ENCODE results near the gene MAST2.
"Not testable (repeated sequence)": the region's sequence is repeated elsewhere in the genome, so short reads cannot be mapped to it uniquely, and the experiment has no call there.

DNA sequence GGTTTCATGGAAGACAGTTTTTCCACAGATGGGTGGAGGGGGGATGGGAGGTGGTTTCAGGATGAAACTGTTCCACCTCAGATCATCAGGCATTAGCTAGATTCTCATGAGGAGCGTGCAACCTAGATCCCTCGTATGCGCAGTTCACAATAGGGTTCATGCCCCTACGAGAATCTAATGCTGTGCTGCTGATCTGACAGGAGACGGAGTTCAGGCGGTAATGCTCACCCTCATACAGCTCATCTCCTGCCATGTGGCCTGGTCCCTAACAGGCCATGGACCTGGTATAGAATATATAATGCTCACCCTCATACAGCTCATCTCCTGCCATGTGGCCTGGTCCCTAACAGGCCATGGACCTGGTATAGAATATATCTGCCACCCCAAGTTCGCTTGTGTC, 33.4 kb downstream of the MAST2 start:
- TF ChIP-seq, protein P1, sequence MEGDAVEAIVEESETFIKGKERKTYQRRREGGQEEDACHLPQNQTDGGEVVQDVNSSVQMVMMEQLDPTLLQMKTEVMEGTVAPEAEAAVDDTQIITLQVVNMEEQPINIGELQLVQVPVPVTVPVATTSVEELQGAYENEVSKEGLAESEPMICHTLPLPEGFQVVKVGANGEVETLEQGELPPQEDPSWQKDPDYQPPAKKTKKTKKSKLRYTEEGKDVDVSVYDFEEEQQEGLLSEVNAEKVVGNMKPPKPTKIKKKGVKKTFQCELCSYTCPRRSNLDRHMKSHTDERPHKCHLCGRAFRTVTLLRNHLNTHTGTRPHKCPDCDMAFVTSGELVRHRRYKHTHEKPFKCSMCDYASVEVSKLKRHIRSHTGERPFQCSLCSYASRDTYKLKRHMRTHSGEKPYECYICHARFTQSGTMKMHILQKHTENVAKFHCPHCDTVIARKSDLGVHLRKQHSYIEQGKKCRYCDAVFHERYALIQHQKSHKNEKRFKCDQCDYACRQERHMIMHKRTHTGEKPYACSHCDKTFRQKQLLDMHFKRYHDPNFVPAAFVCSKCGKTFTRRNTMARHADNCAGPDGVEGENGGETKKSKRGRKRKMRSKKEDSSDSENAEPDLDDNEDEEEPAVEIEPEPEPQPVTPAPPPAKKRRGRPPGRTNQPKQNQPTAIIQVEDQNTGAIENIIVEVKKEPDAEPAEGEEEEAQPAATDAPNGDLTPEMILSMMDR (IDR thresholded peaks at IDR 0.05; ENCODE audit: low read depth, low read length), result not testable (repeated sequence)
- TF ChIP-seq, protein P2, sequence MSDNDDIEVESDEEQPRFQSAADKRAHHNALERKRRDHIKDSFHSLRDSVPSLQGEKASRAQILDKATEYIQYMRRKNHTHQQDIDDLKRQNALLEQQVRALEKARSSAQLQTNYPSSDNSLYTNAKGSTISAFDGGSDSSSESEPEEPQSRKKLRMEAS (IDR thresholded peaks at IDR 0.05; ENCODE audit: low read depth, low read length), result not testable (repeated sequence)
